ENCODE data around the gene PIEZO2. TPM values are rescaled to one million over a fixed set of nuclear protein-coding genes. Genes with fewer than 3 reads are reported as not detected.

Gene PIEZO2
- total RNA-seq, 1 experiment from 2014 or later = 10.7 TPM

DNA sequence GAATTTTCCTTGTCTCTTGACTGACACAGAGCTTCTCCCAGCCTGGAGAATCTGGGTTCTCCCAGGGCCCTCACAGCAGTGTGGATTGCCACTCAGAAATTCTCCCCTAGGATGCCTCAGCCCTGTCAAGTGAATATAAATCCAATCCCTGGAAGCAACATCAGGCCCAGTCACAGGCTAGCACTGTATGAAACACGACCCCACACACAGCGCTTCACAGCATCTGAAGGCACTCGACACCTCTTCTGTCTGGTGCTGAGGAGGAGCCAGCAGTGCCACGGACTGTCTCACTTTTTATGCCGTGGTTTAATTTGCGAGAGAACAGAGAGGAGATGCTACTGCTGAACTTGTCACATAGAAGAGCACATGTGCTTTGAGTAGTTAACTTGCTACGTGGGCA is 459.0 kb downstream of the PIEZO2 start (continued):
- TF ChIP-seq, protein P1, sequence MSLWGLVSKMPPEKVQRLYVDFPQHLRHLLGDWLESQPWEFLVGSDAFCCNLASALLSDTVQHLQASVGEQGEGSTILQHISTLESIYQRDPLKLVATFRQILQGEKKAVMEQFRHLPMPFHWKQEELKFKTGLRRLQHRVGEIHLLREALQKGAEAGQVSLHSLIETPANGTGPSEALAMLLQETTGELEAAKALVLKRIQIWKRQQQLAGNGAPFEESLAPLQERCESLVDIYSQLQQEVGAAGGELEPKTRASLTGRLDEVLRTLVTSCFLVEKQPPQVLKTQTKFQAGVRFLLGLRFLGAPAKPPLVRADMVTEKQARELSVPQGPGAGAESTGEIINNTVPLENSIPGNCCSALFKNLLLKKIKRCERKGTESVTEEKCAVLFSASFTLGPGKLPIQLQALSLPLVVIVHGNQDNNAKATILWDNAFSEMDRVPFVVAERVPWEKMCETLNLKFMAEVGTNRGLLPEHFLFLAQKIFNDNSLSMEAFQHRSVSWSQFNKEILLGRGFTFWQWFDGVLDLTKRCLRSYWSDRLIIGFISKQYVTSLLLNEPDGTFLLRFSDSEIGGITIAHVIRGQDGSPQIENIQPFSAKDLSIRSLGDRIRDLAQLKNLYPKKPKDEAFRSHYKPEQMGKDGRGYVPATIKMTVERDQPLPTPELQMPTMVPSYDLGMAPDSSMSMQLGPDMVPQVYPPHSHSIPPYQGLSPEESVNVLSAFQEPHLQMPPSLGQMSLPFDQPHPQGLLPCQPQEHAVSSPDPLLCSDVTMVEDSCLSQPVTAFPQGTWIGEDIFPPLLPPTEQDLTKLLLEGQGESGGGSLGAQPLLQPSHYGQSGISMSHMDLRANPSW (CRISPR knock-in tag; conservative IDR thresholded peaks at IDR 0.05; ENCODE audit: low read depth) = no peak
- no peak for TF ChIP-seq NR1H2 (CRISPR knock-in tag; IDR thresholded peaks at IDR 0.05)
- no peak for TF ChIP-seq ZNF671 (CRISPR knock-in tag; IDR thresholded peaks at IDR 0.05)
- TF ChIP-seq E2F5 (CRISPR knock-in tag; IDR thresholded peaks at IDR 0.05) = no peak

GRCh38 chr18:10690035-10690329 is 459.4 kb downstream of the PIEZO2 start:
- Mint-ChIP-seq H3K4me1 (peaks cover 5% of the 10 kb centered on the region), H3K4me3 (no peak overlapping the region)

DNA sequence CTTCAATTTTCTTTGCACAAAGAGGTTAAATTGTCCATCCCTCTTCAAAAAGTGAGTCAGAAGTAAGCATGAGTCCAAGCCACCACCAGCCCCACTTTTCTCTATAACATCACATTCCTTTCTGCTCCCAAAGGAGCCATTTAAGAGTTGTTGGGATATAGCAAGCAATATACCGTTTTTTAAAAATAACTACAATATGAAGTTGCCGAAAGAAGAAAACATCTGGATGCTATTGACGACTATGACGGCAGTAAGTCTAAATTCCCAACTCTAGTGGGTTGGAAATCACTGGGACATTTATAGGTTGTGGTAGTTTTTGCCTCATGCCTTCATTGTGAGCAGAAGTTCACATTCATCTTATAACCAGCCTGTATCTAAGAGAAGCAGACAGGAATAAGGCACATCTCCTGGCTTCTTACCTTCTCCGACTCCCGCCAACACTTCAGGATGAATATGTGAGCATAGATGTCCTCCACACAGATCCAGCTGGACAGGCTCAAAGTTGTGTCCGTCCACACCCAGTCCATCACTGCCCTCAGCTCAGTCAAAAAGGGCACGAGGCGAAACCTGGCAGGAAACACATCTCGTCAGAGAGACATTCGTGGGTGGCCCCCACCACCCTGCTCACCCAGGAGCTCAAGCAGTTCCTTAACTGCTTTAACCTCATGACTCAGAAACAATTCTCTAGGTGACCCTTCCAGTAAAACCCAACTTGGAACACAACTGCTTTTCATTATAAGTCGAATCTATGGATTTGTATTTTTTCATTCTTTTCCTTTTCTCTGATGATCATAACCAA is 459.9 kb downstream of the PIEZO2 start:
- no peak for TF ChIP-seq ELF4 (CRISPR knock-in tag; IDR thresholded peaks at IDR 0.05; ENCODE audit: low read depth)
- ATAC-seq (no peak), DNase-seq (ENCODE audit: low spot score) (no peak)
- ChIA-PET POLR2A (no interaction called here), CTCF (no interaction called here)
- Mint-ChIP-seq H3K27me3 (ENCODE audit: low read depth) (no peaks in the 10 kb centered on the region; the same call in 1 of the 2 replicates), H3K36me3 (peaks cover 4% of the 10 kb centered on the region; the same call in 1 of the 2 replicates), H3K4me3 (no peak overlapping the region), H3K9me3 (peaks cover 6% of the 10 kb centered on the region; the same call in 1 of the 2 replicates), H3K27ac (no peak overlapping the region), H3K4me1 (peaks cover 5% of the 10 kb centered on the region)

More at GRCh38 chr18:10690035-10690329, 459.4 kb downstream of the PIEZO2 start:
- Mint-ChIP-seq H3K36me3 (no peaks in the 10 kb centered on the region; the same call in 1 of the 2 replicates), H3K9me3 (peaks cover 6% of the 10 kb centered on the region; the same call in 1 of the 2 replicates), H3K27me3 (ENCODE audit: low read depth) (no peaks in the 10 kb centered on the region), H3K27ac (no peak overlapping the region)
- ATAC-seq = no peak
- POLR2A ChIA-PET = no interaction called here
- DNase-seq (ENCODE audit: low spot score) = no peak
- TF ChIP-seq ZNF232 (CRISPR knock-in tag; IDR thresholded peaks at IDR 0.05) (no peak), ZNF219 (CRISPR knock-in tag; IDR thresholded peaks at IDR 0.05; ENCODE audit: borderline replicate concordance) (no peak), EMX1 (CRISPR knock-in tag; IDR thresholded peaks at IDR 0.05) (no peak), JAZF1 (CRISPR knock-in tag; IDR thresholded peaks at IDR 0.05) (no peak)
- CTCF ChIA-PET = no interaction called here

- DNase-seq (ENCODE audit: low spot score) = no peak
- ChIA-PET CTCF (no interaction called here), POLR2A (no interaction called here)
- no peaks in the 10 kb centered on the region; the same call in 1 of the 2 replicates for H3K27me3 Mint-ChIP-seq (ENCODE audit: low read depth)
- ATAC-seq = no peak
- peaks cover 4% of the 10 kb centered on the region; the same call in 1 of the 2 replicates for H3K36me3 Mint-ChIP-seq
- TF ChIP-seq, protein P2, sequence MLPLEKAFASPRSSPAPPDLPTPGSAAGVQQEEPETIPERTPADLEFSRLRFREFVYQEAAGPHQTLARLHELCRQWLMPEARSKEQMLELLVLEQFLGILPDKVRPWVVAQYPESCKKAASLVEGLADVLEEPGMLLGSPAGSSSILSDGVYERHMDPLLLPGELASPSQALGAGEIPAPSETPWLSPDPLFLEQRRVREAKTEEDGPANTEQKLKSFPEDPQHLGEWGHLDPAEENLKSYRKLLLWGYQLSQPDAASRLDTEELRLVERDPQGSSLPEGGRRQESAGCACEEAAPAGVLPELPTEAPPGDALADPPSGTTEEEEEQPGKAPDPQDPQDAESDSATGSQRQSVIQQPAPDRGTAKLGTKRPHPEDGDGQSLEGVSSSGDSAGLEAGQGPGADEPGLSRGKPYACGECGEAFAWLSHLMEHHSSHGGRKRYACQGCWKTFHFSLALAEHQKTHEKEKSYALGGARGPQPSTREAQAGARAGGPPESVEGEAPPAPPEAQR (CRISPR knock-in tag; IDR thresholded peaks at IDR 0.05) = no peak
- TF ChIP-seq NFYB (CRISPR knock-in tag; conservative IDR thresholded peaks at IDR 0.05; ENCODE audit: low read depth) (no peak), CREM (CRISPR knock-in tag; IDR thresholded peaks at IDR 0.05) (no peak), TCF7 (CRISPR knock-in tag; IDR thresholded peaks at IDR 0.05; ENCODE audit: low read depth) (no peak), CREB1 (CRISPR knock-in tag; IDR thresholded peaks at IDR 0.05) (no peak)
- H3K4me3 Mint-ChIP-seq = no peak overlapping the region
- peaks cover 6% of the 10 kb centered on the region; the same call in 1 of the 2 replicates for H3K9me3 Mint-ChIP-seq
- H3K4me1 Mint-ChIP-seq = peaks cover 5% of the 10 kb centered on the region
- H3K27ac Mint-ChIP-seq = no peak overlapping the region
These were observed 460.6 kb downstream of the PIEZO2 start for GRCh38 chr18:10688766-10689165.
